HG03469 (cell line): ENCODE data around the gene CCDC179.
A peak's percentile ranks its signal among the peaks of the same experiment; 100 is the strongest.

Source experiments
- ATAC-seq: cut with Tn5 transposase; IDR thresholded peaks from one replicate; pipeline ENCODE4 v1.9.1; 2021; ENCODE audit warnings: mild to moderate bottlenecking, moderate library complexity, moderate number of reproducible peaks; ENCODE audit not compliant: unreplicated experiment

The CCDC179 gene

DNA sequence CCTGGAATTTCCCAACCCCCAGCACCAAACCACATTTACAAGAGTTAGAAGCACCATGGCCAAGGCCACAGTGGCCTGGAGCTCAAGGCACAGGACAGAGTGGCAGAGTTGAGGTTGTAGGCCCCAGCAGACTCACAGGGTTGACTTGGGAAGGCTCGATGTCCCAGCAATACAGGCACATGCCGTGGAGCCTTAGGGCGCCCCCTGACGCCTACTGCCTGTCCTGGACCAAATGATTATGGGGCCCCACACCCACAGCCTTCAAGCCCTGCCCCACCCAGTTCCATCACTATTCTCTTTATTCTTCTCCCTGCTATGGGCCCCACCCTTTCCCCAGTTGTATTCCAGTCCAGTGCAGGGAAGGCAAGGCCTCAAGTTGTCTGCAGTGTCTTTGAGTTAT is at the start of gene CCDC179:
CCDC179 (minus strand) TSS at position 234 of the 400 bp plus-strand sequence; CDS start at position 181, 53 bp downstream.
- no peak for ATAC-seq

DNA sequence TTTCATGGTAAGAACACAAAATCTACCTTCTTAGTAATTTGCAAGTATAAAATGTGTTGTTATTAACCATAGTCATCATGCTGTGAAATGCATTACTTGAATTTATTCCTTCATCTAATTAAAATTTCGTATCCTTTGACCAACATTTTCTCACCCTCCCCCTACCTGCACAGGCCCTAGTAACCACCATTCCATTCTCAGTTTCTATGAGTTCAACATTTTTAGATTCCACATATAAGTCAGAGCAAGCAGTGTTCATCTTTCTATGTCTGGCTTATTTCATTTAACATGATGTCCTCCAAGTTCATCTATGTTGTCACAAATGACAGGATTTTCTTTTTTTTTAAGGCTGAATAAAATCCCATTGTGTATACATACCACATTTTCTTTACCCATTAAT is 43.5 kb upstream of the CCDC179 start:
- no peak for ATAC-seq

DNA sequence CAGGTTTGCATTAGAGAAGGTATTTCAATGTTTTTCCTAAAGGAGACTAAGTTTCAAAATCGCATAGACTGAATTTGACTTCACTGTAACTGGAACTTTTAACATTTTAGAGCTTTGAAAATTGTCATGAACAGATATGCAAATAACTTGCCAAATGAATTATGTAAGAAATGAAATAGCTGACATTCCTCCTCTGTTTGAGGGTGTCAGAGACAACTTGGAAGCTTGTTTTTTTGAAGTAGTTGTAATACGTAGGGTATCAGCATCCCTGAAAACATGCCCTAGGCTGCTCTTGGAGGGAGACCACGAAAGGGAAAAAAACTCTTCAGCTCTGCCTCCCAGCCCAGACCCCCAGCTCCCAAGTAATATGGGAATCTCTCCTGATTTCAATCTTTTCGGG is 41.3 kb upstream of the CCDC179 start:
- no peak for ATAC-seq

DNA sequence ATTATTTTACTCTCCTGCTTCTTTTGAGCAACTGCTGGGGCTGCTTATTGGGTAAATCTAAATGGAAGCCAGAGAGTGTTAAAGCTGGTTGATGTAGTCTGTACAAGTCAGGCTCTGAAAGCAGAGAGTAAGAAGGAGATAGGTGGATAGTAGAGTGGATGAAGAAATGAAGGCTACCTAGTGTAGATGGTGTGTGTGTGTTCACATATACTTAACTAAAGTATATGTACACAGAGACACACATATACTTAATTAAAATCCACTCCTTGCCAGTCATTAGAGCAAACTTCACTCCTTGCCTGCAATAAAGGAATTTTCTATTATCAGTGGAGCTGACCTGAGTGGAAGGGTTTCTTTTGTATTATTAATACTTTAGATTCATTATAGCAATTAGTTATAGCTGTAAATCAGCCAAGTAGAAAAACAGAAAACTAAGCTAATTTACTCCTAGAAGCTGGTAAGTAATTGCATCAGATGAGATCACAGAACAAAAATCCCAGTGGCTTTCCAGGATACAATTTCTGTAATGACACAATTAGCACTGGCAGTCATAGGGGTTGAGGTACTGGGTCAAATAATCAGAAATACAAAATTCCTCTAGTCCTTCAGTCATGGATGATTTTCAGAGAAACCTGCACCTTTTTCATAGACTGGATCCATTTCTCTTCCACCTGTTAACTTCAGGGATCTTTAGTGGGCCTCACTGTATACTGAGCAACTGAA is 40.7 kb upstream of the CCDC179 start:
- ATAC-seq, result no peak

DNA sequence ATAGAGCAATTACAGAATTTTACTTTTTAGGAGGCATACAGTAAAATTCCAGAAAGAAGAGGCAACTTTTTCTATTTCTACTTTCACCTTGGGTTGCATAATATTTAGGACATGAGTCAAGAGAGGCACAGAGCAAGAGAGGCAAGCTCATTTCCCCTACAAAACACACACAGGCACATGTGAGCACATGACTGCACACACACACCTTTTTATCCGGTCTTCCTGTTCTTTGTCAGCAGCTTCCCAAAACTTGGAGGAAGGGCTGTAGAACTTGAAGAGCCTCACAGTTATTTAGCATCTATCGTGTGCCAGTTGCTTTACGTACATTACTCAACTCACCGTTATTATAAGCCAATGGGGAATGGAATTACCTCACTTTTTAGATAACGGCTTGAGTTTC is 37.8 kb upstream of the CCDC179 start:
- no peak for ATAC-seq

DNA sequence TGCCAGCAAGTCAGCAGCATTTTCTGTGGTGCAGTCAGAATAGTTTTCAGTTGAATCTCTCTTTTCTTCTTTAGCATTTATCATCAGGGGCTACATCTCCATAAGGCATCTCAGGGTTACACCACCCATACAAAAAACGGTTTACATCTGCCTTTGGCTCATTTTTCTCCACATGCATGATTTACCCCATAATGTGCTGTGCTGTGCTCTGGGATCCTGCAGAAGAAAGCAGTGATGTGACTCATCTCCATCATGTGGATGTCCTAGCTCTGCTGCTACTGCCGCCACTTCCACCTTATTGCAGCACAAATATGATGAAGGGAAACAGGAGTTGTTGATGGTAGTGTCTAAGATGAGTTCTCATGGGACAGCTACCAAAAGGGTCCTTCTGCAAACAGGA is 30.0 kb upstream of the CCDC179 start:
- ATAC-seq, result no peak

DNA sequence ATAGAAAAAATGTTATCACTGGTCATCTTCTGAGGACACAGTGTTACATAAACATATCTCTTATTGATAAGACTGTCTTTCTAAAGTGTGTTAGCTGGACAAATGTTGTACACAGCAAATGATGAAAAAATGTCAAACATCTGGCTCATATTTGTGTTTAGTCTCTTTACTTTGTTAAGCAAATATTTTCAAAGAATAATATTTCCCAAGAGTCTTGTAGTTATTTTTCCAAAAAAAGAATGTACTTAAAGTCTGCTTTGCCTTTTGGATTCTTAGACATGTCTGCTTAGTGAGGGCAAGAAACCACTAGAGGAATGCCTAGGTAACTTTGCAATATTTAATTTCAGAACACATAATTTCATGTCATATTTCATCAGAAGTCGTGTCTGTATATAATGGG is 23.9 kb upstream of the CCDC179 start:
- no peak for ATAC-seq

DNA sequence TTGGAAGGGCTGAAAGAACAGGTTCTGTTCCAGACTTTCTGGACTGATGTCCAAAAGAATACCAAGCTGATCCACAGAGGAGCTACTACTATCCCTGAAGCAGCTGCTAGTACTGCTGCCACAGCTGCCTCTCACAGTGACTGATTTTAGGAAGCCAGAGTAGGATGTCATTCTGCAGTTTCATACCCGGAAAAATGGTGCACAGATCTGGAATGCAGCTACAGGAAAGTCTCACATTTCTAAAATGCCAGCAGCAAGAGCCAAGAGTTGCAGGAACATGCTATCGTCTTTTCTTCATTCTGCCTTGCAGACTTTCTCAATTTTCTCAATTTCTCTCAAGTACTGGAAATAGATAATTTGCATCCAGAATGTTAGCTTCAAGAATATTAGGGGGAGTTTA is 19.4 kb upstream of the CCDC179 start:
- ATAC-seq, result no peak

DNA sequence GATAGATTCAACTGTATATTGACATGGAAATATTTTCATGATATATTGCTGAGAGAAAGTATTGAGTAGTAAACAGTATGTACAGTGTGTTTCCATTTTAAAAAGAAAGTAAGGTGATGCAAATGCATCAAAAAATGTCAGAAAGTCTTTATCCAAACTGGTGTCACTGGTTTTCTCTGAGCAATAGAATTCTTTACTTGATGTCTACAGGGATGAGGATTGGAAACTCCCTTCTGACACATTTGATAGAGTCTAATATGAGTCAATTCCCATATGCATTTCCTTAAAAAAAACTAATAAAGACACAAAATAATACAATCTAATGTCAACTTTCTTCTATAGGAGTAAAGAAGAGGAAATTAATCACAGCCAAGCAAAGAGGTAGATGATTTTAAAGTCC is 18.3 kb upstream of the CCDC179 start:
- ATAC-seq, result no peak

DNA sequence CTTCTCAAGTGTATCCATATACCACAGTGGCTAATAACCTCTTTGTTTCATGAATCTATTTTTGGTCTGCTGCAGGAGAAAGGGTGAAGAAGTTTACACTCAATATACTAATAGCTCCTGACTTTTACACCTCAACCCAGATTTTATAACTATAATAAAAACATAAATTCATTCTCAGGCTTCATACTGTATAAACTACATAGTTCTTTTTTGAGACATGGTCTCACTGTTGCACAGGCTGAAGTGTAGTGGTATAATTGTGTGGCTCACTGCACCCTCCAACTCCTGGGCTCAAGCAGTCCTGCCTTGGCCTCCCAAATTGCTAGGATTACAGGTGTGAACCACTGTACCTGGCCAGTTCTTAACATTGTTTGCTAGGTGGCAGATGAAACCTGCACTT is 17.8 kb upstream of the CCDC179 start:
- ATAC-seq, result no peak

DNA sequence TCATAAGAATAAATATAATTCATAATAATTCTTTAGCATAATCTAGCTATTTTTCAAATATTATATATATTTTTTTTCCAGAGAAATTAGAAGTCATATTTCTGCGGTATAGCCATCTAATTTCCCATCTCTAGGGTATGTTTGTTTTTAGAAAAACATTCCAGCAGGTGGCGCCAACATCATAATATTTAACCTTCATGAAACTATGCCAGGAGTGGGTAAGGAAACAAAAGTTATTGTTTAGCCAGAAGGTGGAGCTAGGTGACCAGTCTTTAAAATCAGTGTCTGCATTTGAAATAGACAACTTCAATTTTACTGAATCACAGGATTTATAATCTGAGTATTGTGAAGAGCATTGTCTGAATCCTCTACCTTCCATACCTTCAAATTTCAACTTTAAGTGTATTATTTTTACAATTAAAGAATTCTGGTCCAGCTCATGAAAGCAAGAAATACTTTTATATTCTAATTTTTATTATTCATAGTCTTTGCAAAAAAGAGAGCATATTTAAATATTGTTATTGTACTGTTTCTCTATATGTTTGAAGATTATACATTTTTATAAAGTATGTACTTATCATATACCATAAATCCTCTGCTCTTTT is 15.7 kb upstream of the CCDC179 start:
- ATAC-seq, result peak; percentile 99

DNA sequence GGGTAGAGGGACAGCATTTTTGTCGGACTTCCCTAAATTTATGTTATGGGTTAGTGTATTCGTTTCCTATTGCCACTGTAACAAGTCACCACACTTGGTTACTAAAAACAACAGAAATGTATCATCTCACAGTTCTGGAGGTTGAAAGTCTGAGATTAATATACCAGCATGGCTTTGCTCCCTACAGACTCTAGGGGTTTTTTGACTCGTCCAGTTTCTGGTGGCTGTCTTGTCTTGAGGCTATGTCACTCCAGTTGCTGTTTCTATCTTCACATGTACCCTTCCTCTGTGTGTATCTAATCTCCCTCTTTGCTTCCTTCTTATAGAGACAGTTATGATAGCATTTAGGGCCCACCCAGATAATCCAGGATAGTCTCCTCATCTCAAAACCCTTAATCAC is 9.1 kb upstream of the CCDC179 start:
- no peak for ATAC-seq

DNA sequence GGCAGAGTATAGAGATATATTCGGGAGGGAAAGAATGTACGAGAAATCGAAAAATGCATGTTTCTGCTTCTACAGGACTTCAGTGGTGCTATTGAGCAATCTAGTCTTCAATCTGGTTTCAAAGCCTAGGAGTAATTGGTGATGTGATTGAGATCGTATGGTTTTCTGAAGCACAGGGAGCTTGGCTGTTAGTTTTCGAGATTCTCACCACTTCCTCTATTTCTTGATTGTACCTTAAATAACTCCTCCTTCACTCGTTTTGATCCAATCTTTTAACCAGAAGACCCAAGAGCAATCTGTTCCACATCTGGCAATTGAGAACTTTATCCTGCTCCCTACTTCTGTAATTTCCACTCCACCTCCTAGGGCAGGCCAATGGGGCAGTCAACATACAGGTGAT is 518 bp downstream of the CCDC179 start:
- no peak for ATAC-seq

DNA sequence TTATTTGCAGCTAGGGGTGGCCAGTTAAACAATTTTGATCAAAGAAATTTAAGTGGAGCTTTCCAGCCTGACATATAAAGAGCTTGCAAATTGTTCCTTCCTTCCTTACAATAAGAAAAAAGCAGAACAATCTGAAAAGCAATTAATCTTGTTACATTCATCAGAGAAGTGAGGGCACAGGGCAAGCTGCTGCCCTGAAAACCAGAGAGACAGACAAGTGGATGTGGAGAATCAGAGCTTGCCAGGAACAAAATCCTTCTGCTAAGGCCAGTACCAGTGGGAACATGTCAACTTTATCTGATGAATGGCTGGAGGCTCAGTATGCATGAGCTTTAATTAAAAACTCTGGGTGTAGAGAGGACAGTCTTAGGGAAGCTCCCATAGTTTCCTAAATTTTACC is 8.8 kb downstream of the CCDC179 start:
- no peak for ATAC-seq

DNA sequence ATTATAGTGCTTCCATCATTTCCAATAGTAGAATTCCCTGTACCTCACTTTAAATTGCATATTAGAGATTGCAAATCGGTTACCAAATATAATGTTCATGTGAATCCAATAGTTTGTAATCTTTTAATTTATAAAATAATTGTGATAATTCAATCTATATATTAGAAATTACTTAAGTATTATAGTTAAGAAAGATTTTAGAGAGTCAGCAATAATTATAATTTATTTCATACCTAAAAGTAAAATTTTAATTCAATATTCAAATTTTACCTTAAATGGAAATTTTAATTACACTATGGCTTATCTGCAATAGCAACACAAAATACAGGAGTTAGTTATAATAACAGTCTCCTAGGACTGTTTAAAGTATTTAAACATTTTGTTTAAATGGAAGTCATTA is 13.5 kb downstream of the CCDC179 start:
- ATAC-seq, result no peak

DNA sequence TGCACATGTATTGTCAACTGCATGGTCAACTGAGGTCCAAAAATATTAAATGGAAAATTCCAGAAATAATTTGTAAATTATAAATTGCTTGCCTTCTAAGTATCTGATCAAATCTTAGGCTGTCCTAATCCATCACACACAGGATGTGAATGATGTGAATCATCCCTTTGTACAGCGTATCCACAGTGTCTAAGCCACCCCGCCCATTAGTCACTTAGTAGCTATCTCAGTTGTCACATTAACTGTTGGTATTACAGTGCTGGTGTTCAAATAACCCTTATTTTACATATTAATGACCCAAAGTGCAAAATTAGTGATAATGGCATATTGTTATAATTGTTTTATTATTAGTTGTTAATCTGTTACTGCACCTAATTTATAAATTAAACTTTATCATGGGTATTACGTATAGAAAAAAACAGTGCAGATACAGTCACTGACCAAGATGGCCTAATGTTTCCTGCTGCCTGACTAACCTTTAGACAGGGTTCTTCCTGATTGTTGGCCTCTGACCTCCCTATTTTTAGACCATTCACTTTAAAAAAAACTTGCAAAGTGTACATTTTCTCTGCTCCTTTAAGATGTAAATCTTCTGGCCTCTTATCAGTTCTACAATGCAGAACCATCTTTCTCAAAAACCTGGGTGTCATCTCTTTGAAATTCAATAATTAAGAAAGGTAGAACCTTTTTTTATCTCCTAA is 27.8 kb downstream of the CCDC179 start:
- no peak for ATAC-seq

DNA sequence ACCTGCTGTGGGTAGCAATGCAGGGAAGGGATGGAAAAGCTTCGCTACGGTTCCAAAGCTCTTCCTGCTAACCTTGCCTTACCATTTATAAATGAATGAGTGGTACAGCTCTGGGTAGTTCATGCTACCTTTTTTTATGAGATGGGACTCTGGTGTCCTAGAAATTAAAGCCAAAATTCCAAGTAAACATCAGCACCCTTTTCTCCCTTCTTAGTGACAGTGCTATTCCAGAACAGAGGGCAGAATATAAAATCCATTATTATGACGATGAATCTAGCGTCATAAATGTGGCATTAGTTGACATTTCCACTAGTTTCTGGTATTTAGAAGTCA is 30.2 kb downstream of the CCDC179 start:
- no peak for ATAC-seq

DNA sequence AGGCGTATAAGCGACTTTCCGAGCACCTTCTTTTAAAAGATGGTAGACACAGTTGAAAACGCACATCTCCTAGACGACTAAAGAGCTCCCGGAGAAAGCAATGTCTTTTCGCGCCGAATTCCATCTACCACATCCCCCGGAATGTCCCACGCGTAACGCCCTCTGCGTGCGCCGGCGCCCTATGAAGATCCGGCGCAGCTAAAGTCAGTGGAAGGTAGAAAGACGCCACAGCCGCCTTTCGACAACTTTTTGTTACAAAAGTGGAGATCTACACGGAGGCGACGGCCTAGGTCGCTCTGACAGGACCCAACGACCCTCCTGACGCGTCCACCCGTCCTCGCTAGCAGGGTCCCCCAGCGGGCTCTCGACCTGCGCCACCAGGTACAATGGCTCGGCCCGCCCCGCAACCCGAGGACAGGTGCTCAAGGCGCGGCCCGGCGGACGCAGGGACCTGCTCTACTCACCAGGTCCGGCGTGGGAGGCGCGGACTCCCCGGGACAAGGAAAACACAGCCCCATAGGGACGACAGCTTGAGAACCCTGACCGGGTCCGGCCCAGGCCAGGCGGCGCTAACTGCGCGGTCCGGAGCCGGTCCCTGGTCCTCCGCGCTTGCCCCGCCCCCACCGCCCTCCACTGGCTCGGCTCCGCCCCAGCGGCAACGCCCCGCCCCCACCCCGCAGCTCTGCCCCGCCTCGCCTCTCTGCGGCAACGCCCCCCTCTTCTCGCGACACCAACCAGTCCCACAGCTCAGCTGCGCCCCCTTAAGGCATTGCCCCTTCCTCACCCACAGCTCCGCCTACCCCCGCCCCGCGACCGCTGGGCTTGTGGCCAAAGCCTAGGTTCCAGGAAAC is 30.8 kb downstream of the CCDC179 start, which contains the start of gene SVIP:
SVIP (minus strand) TSS at position 571 of the 851 bp plus-strand sequence; CDS start at position 518, 53 bp downstream.
- ATAC-seq, result peak; percentile 92

DNA sequence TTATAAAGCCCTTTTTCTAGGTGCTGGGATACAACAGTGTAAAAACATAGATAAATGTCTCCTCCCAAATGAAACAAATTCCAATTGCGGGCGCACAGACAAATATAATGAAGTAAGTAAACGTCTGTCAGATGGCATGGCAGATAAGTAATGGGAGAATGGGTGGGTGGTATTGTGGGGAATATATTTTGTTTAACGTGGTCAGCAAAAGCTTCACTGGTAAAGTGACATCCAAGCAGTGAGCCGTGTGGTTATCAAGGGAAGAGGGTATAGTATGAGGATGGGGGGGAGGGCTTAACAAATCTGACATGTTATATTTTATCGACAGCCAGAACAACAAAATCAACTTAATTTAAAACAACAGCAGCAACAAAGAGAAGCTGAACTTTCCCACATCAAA is 31.9 kb downstream of the CCDC179 start:
- no peak for ATAC-seq

DNA sequence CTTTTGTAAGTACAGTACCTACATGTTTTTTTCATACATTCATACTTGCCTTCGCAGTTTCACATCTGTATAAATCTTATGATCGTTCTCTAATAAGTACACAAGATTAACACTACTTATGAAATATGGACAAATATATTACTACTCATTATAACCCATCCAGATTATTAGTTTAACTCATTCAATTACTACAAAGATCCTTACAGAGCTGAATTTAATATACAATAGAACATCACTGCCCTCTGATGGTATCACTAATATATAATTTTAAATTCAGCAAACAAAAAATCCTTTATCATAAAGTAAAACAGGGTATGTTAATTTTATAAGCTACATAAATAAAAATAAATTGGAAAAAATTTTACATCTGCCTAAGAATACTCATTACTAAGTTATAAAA is 38.1 kb downstream of the CCDC179 start:
- ATAC-seq, result no peak

DNA sequence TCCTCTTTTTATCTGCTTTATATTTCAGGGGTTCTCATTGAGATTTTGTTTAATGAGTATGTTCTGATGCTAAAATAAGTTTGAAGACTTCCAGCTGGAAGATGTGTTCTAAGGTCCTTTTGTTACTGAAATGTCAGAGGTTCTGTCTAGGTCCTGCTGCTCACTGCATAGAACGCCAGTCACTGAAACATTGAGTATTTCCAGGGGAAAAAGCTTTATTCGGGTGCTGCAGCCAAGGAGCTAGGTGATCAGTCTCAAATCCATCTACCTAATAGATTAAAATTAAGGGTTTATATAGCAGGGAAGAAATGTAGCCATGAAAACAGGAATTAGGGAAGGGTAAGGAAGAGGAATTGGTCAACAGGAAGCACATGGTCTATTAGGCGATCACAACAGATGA is 50.4 kb downstream of the CCDC179 start:
- no peak for ATAC-seq
